GM19328 (cell line): ENCODE results near the gene MRPL54.
A peak's percentile ranks its signal among the peaks of the same experiment; 100 is the strongest.

ENCODE experiments used
- ATAC-seq: cut with Tn5 transposase; IDR thresholded peaks from one replicate; pipeline ENCODE4 v1.9.1; 2021; ENCODE audit warnings: mild to moderate bottlenecking, moderate library complexity; ENCODE audit not compliant: unreplicated experiment

The MRPL54 gene

GRCh38 chr19:3762501-3763459 lies at the start of gene MRPL54:
Gene MRPL54 (plus strand): TSS chr19:3762682. CDS start chr19:3762701, 19 bp downstream.
- peak; percentile 80 for ATAC-seq

- no peak for ATAC-seq
Observed at GRCh38 chr19:3716147-3716668, 46.3 kb upstream of the MRPL54 start.

- ATAC-seq, result no peak
Observed at GRCh38 chr19:3719868-3720267, 42.6 kb upstream of the MRPL54 start.

- no peak for ATAC-seq
Observed at GRCh38 chr19:3720349-3720917, 42.0 kb upstream of the MRPL54 start.

GRCh38 chr19:3721131-3721886 lies 41.2 kb upstream of the MRPL54 start:
- ATAC-seq, result no peak

- no peak for ATAC-seq
Observed at GRCh38 chr19:3721887-3722442, 40.5 kb upstream of the MRPL54 start.

- no peak for ATAC-seq
Observed at GRCh38 chr19:3722443-3723109, 39.9 kb upstream of the MRPL54 start.

- ATAC-seq, result no peak
Observed at GRCh38 chr19:3723110-3723488, 39.4 kb upstream of the MRPL54 start.

- no peak for ATAC-seq
Observed at GRCh38 chr19:3723883-3724282, 38.6 kb upstream of the MRPL54 start.

- ATAC-seq, result no peak
Observed at GRCh38 chr19:3725121-3725520, 37.4 kb upstream of the MRPL54 start.

- ATAC-seq, result no peak
Observed at GRCh38 chr19:3725640-3726310, 36.7 kb upstream of the MRPL54 start.

- no peak for ATAC-seq
Observed at GRCh38 chr19:3730457-3730958, 32.0 kb upstream of the MRPL54 start.

GRCh38 chr19:3732108-3732507 lies 30.4 kb upstream of the MRPL54 start:
- no peak for ATAC-seq

GRCh38 chr19:3733549-3734309 lies 28.8 kb upstream of the MRPL54 start:
- no peak for ATAC-seq

GRCh38 chr19:3734310-3734600 lies 28.2 kb upstream of the MRPL54 start:
- ATAC-seq, result no peak

- ATAC-seq, result no peak
Observed at GRCh38 chr19:3736106-3736724, 26.3 kb upstream of the MRPL54 start.

GRCh38 chr19:3737487-3738205 lies 24.8 kb upstream of the MRPL54 start:
- ATAC-seq, result no peak
